ENCODE data around the gene ZFP14. TPM values are rescaled to one million over a fixed set of nuclear protein-coding genes. Genes with fewer than 3 reads are reported as not detected.
"Not testable (repeated sequence)": the region's sequence is repeated elsewhere in the genome, so short reads cannot be mapped to it uniquely, and the experiment has no call there.

Gene ZFP14
- total RNA-seq, 1 donor from 2014 or later, result 14.3 TPM

DNA sequence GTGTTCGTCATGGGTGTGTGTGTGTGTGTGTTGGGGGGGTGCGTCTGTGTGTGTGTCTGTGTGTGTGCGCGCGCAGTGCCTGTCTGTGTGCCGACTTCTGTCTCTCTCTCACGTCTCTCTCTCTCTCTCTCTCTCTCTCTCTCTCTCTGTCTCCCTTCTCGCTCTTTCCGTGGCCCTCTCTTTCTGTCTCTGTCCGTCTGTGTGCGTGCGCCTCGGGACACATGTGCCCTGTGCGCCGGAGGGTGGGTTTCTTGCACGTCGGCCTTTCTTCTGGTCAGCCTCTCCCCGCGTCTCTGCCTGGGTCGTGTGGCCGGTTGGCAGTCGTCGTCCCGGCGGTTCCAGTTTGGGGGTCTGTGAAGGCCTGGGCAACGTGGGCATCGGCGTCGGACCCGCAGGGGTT lies 86.7 kb downstream of the ZFP14 start:
- H3K36me3 Mint-ChIP-seq (ENCODE audit: unreplicated experiment); H3K9me3 Mint-ChIP-seq (ENCODE audit: unreplicated experiment); H3K27ac Mint-ChIP-seq (ENCODE audit: unreplicated experiment); DNase-seq; H3K4me1 Mint-ChIP-seq (ENCODE audit: low read depth, unreplicated experiment); H3K4me3 Mint-ChIP-seq (ENCODE audit: unreplicated experiment); H3K27me3 Mint-ChIP-seq (ENCODE audit: unreplicated experiment): not testable (repeated sequence)

Other genes with a start within 250 kb of the ZFP14 start
- 478 TPM for gene CAPNS1, start 239.1 kb downstream of the ZFP14 start, total RNA-seq (ENCODE audit: unreplicated experiment)
- 62.3 TPM for gene COX7A1, start 226.8 kb downstream of the ZFP14 start, total RNA-seq (ENCODE audit: unreplicated experiment)
- 5.6 TPM for gene ZNF565, start 164.5 kb downstream of the ZFP14 start, total RNA-seq (ENCODE audit: unreplicated experiment)
- gene ZNF146, start 164.1 kb downstream of the ZFP14 start, total RNA-seq (ENCODE audit: unreplicated experiment), result 59.6 TPM
- 16.1 TPM for gene ZFP82, start 39.4 kb upstream of the ZFP14 start, total RNA-seq (ENCODE audit: unreplicated experiment)
- 15.7 TPM for gene ZNF566, start 110.4 kb upstream of the ZFP14 start, total RNA-seq (ENCODE audit: unreplicated experiment)
- gene ZNF260, start 149.1 kb upstream of the ZFP14 start, total RNA-seq (ENCODE audit: unreplicated experiment), result 22.4 TPM
- 25.8 TPM for gene ZNF529, start 194.1 kb upstream of the ZFP14 start, total RNA-seq (ENCODE audit: unreplicated experiment)
- gene ZNF382, start 226.1 kb upstream of the ZFP14 start, total RNA-seq (ENCODE audit: unreplicated experiment), result 77.1 TPM